HEK293 (cell line): Measurements from ENCODE around the gene AICDA.

Experiments used
- CTCF ChIP-seq: fragments of 450-650 bp; formaldehyde crosslinking; IDR thresholded peaks from 2 replicates; pipeline ENCODE4 v1.5.1; 2016; ENCODE audit warnings: missing biosample characterization, missing genetic modification characterization
- ZNF580 ChIP-seq: fragments of 450-650 bp; formaldehyde crosslinking; IDR thresholded peaks from 2 replicates; pipeline ENCODE4 v1.5.1; 2016; ENCODE audit warnings: missing biosample characterization, missing genetic modification characterization
- ZNF600 ChIP-seq: fragments of 450-650 bp; formaldehyde crosslinking; IDR thresholded peaks from 2 replicates; pipeline ENCODE4 v1.5.1; 2016; ENCODE audit warnings: missing biosample characterization, missing genetic modification characterization

- TF ChIP-seq ZNF600 (tag by site-specific recombination) (no peak), ZNF580 (tag by site-specific recombination) (no peak), CTCF (tag by site-specific recombination) (no peak)
Measured at GRCh38 chr12:8639936-8640335, 27.3 kb upstream of the AICDA start.
